Tibial nerve (tissue), 4 donors: Measurements from ENCODE around the gene NBPF26.
"Not testable (repeated sequence)": the region's sequence is repeated elsewhere in the genome, so short reads cannot be mapped to it uniquely, and the experiment has no call there.

Experiments
- EP300 ChIP-seq, 2 donors: sonication (generic); formaldehyde crosslinking; IDR thresholded peaks; one replicate each; pipeline ENCODE4 v1.6.1; 2017; ENCODE audit warnings: antibody characterized with exemption in 2 of 2, mild to moderate bottlenecking in 1 of 2
- POLR2A ChIP-seq, 2 donors: fragments of 450-650 bp; IDR thresholded peaks; one replicate each; pipeline ENCODE4 v1.6.1; 2017; ENCODE audit warnings: antibody characterized with exemption in 2 of 2, mild to moderate bottlenecking in 2 of 2, moderate library complexity in 2 of 2
- TF ChIP-seq, protein P1 (sequence below), 5 experiments: fragments of 200-600 bp in 3 of 5; fragments of 450-650 bp in 2 of 5; sonication (generic) in 3 of 5; IDR thresholded peaks; one replicate each; pipeline ENCODE4 v1.5.1; 2016 to 2019; ENCODE audit warnings: antibody characterized with exemption in 5 of 5, mild to moderate bottlenecking in 3 of 5, moderate library complexity in 2 of 5

DNA sequence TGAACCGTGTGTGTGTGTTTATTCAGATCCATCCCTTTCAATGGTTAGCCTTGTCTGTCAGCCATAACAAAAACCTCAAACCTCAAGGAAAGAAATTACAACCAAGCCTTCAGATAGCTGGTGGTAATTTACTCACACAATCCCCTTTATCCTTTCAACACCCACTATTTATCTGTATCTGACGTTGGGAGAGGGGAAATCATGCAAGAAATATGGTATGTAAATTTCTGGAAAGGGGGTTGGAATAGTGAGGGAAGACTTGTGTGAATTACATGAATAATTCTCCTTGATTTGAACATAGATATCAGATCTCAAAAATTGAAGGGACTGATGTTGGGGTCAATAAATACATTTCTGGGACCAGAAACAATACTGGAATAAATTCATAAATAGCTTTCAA lies 42.8 kb upstream of the NBPF26 start:
- TF ChIP-seq POLR2A, EP300 (IDR thresholded peaks at IDR 0.05): not testable (repeated sequence)
- TF ChIP-seq, protein P1, sequence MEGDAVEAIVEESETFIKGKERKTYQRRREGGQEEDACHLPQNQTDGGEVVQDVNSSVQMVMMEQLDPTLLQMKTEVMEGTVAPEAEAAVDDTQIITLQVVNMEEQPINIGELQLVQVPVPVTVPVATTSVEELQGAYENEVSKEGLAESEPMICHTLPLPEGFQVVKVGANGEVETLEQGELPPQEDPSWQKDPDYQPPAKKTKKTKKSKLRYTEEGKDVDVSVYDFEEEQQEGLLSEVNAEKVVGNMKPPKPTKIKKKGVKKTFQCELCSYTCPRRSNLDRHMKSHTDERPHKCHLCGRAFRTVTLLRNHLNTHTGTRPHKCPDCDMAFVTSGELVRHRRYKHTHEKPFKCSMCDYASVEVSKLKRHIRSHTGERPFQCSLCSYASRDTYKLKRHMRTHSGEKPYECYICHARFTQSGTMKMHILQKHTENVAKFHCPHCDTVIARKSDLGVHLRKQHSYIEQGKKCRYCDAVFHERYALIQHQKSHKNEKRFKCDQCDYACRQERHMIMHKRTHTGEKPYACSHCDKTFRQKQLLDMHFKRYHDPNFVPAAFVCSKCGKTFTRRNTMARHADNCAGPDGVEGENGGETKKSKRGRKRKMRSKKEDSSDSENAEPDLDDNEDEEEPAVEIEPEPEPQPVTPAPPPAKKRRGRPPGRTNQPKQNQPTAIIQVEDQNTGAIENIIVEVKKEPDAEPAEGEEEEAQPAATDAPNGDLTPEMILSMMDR (IDR thresholded peaks at IDR 0.05) = not testable (repeated sequence)
